ENCODE results near the gene UBE2Z. TPM values are rescaled to one million over a fixed set of nuclear protein-coding genes. Genes with fewer than 3 reads are reported as not detected.

The UBE2Z gene
- polyA plus RNA-seq, 1 donor (not counting 4 experiments of a cell fraction or from before 2014, with no cell fraction given): 132 TPM

- no peaks in the 10 kb centered on the region for H3K9me3 ChIP-seq (ENCODE audit: control insufficient read depth, low read depth, low read length)
- no peak for FAIRE-seq
- no peaks in the 10 kb centered on the region for H3K27me3 ChIP-seq (ENCODE audit: control insufficient read depth, extremely low read depth, insufficient read depth, low read length)
- no peaks in the 10 kb centered on the region for H3K36me3 ChIP-seq (ENCODE audit: control insufficient read depth in 2 of 2, extremely low read depth in 1 of 2, insufficient read depth in 2 of 2, low read length in 2 of 2)
- no peak overlapping the region for H3K4me2 ChIP-seq (ENCODE audit: control insufficient read depth, extremely low read depth, insufficient read depth, low read depth, low read length)
- no peaks in the 10 kb centered on the region for H3K9me1 ChIP-seq (ENCODE audit: control insufficient read depth, extremely low read depth, insufficient read depth, low read length)
- no peak overlapping the region for H3K4me3 ChIP-seq (ENCODE audit: control insufficient read depth in 2 of 3, extremely low read depth in 1 of 3, insufficient read depth in 2 of 3, low read depth in 1 of 3, low read length in 3 of 3)
- H3K4me1 ChIP-seq (ENCODE audit: control insufficient read depth, extremely low read depth, insufficient read depth, low read length): no peaks in the 10 kb centered on the region
- H4K20me1 ChIP-seq (ENCODE audit: control insufficient read depth, extremely low read depth, insufficient read depth, low read length): no peaks in the 10 kb centered on the region
- no peak for TF ChIP-seq CTCF (optimal IDR thresholded peaks at IDR 0.05 in 1 of 3, IDR thresholded peaks at IDR 0.05 in 1 of 3, conservative IDR thresholded peaks at IDR 0.05 in 1 of 3; ENCODE audit: extremely low read depth in 1 of 3, insufficient read depth in 2 of 3, low read length in 3 of 3)
- TF ChIP-seq EZH2 (IDR thresholded peaks at IDR 0.05; ENCODE audit: low read length): no peak
- no peak overlapping the region for H3K9ac ChIP-seq (ENCODE audit: control insufficient read depth, extremely low read depth, insufficient read depth, low read length)
- H2AFZ ChIP-seq (ENCODE audit: control insufficient read depth, low read length): no peak overlapping the region
- dilution Hi-C loops (cut with MboI; ENCODE audit: extremely low pct_ligation_motif_present, low sequenced_read_pairs): loop anchor here (10.0 kb wide), 1 partner anchor 67 kb away; the partner anchor contains the start of gene TTLL6
- H3K27ac ChIP-seq (ENCODE audit: control insufficient read depth, insufficient read depth, low read length): no peak overlapping the region
- no peak for DNase-seq (ENCODE audit: low read depth, low spot score)
- H3K79me2 ChIP-seq (ENCODE audit: control insufficient read depth, insufficient read depth, low read length): no peaks in the 10 kb centered on the region
Observed at GRCh38 chr17:48882272-48882671, 25.9 kb upstream of the UBE2Z start.

- DNase-seq (ENCODE audit: low read depth, low spot score) (no peak), FAIRE-seq (no peak)
- H3K9me3 ChIP-seq (ENCODE audit: control insufficient read depth, low read depth, low read length): no peaks in the 10 kb centered on the region
- no peaks in the 10 kb centered on the region for H3K27me3 ChIP-seq (ENCODE audit: control insufficient read depth, extremely low read depth, insufficient read depth, low read length)
- H2AFZ ChIP-seq (ENCODE audit: control insufficient read depth, low read length): no peak overlapping the region
- no peaks in the 10 kb centered on the region for H3K79me2 ChIP-seq (ENCODE audit: control insufficient read depth, insufficient read depth, low read length)
- TF ChIP-seq EZH2 (IDR thresholded peaks at IDR 0.05; ENCODE audit: low read length): no peak
- TF ChIP-seq CTCF (optimal IDR thresholded peaks at IDR 0.05 in 1 of 3, IDR thresholded peaks at IDR 0.05 in 1 of 3, conservative IDR thresholded peaks at IDR 0.05 in 1 of 3; ENCODE audit: extremely low read depth in 1 of 3, insufficient read depth in 2 of 3, low read length in 3 of 3): no peak
- no peak overlapping the region for H3K4me2 ChIP-seq (ENCODE audit: control insufficient read depth, extremely low read depth, insufficient read depth, low read depth, low read length)
- H3K9ac ChIP-seq (ENCODE audit: control insufficient read depth, extremely low read depth, insufficient read depth, low read length): no peak overlapping the region
- H3K9me1 ChIP-seq (ENCODE audit: control insufficient read depth, extremely low read depth, insufficient read depth, low read length): no peaks in the 10 kb centered on the region
- dilution Hi-C loops (cut with MboI; ENCODE audit: extremely low pct_ligation_motif_present, low sequenced_read_pairs): loop anchor here (10.0 kb wide), 1 partner anchor 68 kb away; the partner anchor contains the start of gene TTLL6
- no peaks in the 10 kb centered on the region for H3K4me1 ChIP-seq (ENCODE audit: control insufficient read depth, extremely low read depth, insufficient read depth, low read length)
- H3K36me3 ChIP-seq (ENCODE audit: control insufficient read depth in 2 of 2, extremely low read depth in 1 of 2, insufficient read depth in 2 of 2, low read length in 2 of 2): no peaks in the 10 kb centered on the region
- H3K4me3 ChIP-seq (ENCODE audit: control insufficient read depth in 2 of 3, extremely low read depth in 1 of 3, insufficient read depth in 2 of 3, low read depth in 1 of 3, low read length in 3 of 3): no peak overlapping the region
- no peak overlapping the region for H3K27ac ChIP-seq (ENCODE audit: control insufficient read depth, insufficient read depth, low read length)
- no peaks in the 10 kb centered on the region for H4K20me1 ChIP-seq (ENCODE audit: control insufficient read depth, extremely low read depth, insufficient read depth, low read length)
Observed at GRCh38 chr17:48883171-48883570, 25.0 kb upstream of the UBE2Z start.
